ENCODE results near the gene IFI44.

Gene IFI44

DNA sequence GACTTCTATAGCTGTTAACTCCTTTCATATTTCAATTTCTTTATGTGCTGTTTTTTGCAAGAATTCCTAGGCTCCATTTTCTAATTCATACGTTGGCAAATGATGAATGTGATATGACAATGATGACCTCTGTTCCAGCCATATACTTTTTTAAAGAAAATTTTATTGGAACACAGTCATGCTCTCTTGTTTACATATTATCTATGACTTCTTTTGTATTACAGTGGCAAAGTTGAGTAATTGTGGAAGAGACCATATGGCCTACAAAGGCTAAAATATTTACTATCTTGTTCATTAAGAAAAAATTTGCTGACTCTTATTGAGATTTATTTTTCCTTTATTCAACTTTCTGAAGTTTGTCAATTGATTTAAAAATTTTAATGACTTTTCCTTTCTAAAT, 22.3 kb upstream of the IFI44 start:
- TF ChIP-seq, protein P1, sequence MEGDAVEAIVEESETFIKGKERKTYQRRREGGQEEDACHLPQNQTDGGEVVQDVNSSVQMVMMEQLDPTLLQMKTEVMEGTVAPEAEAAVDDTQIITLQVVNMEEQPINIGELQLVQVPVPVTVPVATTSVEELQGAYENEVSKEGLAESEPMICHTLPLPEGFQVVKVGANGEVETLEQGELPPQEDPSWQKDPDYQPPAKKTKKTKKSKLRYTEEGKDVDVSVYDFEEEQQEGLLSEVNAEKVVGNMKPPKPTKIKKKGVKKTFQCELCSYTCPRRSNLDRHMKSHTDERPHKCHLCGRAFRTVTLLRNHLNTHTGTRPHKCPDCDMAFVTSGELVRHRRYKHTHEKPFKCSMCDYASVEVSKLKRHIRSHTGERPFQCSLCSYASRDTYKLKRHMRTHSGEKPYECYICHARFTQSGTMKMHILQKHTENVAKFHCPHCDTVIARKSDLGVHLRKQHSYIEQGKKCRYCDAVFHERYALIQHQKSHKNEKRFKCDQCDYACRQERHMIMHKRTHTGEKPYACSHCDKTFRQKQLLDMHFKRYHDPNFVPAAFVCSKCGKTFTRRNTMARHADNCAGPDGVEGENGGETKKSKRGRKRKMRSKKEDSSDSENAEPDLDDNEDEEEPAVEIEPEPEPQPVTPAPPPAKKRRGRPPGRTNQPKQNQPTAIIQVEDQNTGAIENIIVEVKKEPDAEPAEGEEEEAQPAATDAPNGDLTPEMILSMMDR (IDR thresholded peaks at IDR 0.05; ENCODE audit: extremely low read depth, missing control alignments) = no peak
- no peak for DNase-seq (ENCODE audit: low spot score)

DNA sequence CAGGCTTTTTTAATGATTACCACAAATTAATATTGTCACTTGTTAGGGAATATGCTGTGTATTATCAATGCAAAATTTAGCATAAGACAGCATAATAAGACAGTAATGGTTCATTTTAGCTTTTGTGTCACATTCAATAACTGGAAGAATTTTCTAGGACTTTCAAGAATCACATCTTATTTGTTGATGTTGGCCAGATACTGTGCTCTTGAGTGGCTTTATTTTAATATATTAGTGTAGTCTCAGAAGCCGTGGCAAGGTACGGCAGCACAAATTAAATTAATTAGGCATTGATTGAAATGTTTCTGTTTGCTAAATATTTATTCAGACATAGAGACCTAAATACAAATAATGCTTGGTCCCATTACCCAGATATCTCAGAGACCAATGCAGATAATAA, 19.0 kb upstream of the IFI44 start:
- TF ChIP-seq, protein P1 (IDR thresholded peaks at IDR 0.05; ENCODE audit: extremely low read depth, missing control alignments) = no peak
- DNase-seq (ENCODE audit: low spot score) = no peak

DNA sequence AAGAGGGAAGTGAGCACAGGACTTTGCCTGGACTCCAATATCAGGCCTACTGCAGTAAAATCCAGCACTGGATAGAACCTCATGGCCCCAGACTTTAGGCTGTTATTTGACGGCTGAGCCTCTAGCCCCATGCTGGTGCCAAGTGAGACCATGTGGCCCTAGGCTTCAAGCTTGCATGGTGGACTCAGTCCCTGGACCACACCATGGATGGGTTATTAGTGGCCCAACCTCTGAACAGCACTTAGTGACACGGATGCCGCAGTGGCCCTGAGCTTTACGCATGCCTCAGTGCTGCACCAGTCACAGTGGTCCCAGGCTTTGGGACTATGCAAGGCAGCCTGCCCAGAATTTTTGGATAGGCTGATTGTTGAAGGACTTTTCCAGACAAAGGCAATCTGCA, 16.4 kb upstream of the IFI44 start:
- no peak for DNase-seq (ENCODE audit: low spot score)
- TF ChIP-seq, protein P1 (IDR thresholded peaks at IDR 0.05; ENCODE audit: extremely low read depth, missing control alignments) = no peak

DNA sequence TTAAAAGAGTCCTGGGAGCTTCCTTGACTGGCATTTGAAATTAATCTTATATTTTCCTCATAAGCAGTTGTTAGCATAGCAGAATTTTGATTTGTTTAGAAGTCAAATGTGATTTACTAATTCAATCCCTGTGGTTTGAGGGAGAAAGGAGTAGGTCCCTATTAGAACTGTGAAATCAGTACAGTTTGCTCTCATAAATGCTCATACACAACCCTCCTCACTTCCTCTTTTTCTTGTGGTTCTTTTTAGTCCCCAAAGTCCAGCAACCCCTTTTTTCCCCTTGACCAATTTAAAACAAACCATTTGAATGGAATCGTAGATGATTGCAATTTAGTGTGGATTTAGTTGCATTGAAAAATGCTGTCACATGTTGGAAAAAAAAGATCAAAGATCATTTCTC, 9.2 kb upstream of the IFI44 start:
- TF ChIP-seq, protein P1 (IDR thresholded peaks at IDR 0.05; ENCODE audit: extremely low read depth, missing control alignments) = no peak
- no peak for DNase-seq (ENCODE audit: low spot score)

DNA sequence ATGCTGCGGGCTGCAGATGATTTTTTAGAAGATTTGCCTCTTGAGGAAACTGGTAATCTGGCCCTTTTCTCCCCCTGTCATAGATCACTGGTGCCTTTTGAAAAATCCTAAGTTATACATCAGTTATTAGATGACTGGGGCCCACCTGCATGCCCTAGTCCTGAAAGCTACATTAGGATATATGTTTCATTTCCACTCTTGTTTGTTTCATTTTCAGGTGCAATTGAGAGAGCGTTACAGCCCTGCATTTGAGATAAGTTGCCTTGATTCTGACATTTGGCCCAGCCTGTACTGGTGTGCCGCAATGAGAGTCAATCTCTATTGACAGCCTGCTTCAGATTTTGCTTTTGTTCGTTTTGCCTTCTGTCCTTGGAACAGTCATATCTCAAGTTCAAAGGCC, 8.1 kb upstream of the IFI44 start:
- TF ChIP-seq, protein P1 (IDR thresholded peaks at IDR 0.05; ENCODE audit: extremely low read depth, missing control alignments) = no peak
- DNase-seq (ENCODE audit: low spot score) = no peak

DNA sequence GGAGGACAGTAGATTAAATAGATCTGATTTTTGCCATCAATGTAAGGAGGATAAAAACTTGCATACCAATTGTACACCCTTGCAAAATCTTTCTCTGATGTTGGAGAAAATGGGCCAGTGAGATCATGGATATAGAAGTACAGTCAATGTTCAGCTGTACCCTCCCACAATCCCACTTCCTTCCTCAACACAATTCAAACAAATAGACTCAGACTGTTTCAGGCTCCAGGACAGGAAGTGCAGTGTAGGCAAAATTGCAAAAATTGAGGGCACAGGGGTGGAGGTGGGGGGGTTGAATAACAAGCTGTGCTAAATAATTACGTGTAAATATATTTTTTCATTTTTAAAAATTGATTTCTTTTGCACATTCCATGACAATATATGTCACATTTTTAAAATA, 3.9 kb upstream of the IFI44 start:
- TF ChIP-seq, protein P1 (IDR thresholded peaks at IDR 0.05; ENCODE audit: extremely low read depth, missing control alignments) = no peak
- no peak for DNase-seq (ENCODE audit: low spot score)

DNA sequence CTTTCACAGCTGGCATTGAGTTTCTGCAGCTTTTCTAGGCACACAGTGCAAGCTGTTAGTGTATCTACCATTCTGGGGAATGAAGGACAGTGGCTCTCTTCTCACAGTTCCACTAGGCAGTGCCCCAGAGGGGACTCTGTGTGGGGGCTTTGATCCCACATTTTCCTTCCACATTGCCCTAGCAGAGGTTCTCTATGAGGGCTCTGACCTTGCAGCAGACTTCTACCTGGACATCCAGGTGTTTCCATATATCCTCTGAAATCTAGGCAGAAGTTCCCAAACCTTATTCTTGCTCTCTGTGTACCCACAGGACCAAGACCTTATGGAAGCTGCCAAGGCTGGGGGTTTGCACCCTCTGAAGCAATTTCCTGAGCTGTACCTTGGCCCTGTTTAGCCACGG, 2.4 kb upstream of the IFI44 start:
- no peak for DNase-seq (ENCODE audit: low spot score)
- TF ChIP-seq, protein P1 (IDR thresholded peaks at IDR 0.05; ENCODE audit: extremely low read depth, missing control alignments) = no peak
